Calu3 (cell line): ENCODE measurements around the gene MAML1. TPM values are rescaled to one million over a fixed set of nuclear protein-coding genes. Genes with fewer than 3 reads are reported as not detected.

Source experiments
- BruUV-seq: library from RNA; stranded (reverse); fragments of 400-500 nt; replicated peaks from 2 replicates; lab custom pipeline; 2021; lab: Mats Ljungman, UMichigan
- CTCF ChIA-PET: fragments of 300-600 bp; sonication (Branson Sonifier 250); formaldehyde crosslinking; loops from one replicate; lab custom pipeline; 2022; ENCODE audit warnings: antibody characterized with exemption; lab: Charles Lee
- DNase-seq: peaks from one replicate; pipeline ENCODE4 v3.0.0; 2022
- H3K27ac Mint-ChIP-seq: one replicate; pipeline ENCODE4 v1.8.0; 2022; ENCODE audit warnings: mixed read lengths; ENCODE audit not compliant: unreplicated experiment
- H3K27me3 Mint-ChIP-seq: one replicate; pipeline ENCODE4 v1.8.0; 2022; ENCODE audit warnings: mixed read lengths; ENCODE audit not compliant: unreplicated experiment
- H3K36me3 Mint-ChIP-seq: one replicate; pipeline ENCODE4 v1.8.0; 2022; ENCODE audit warnings: mild to moderate bottlenecking, moderate library complexity, mixed read lengths; ENCODE audit not compliant: insufficient read depth, unreplicated experiment
- H3K4me1 Mint-ChIP-seq: one replicate; pipeline ENCODE4 v1.8.0; 2022; ENCODE audit warnings: mild to moderate bottlenecking, low read depth, mixed read lengths; ENCODE audit not compliant: unreplicated experiment
- H3K4me3 Mint-ChIP-seq: one replicate; pipeline ENCODE4 v1.8.0; 2022; ENCODE audit warnings: mild to moderate bottlenecking, low read depth, moderate library complexity, mixed read lengths; ENCODE audit not compliant: unreplicated experiment
- H3K9me3 Mint-ChIP-seq: one replicate; pipeline ENCODE4 v1.8.0; 2022; ENCODE audit warnings: low read depth, mixed read lengths; ENCODE audit not compliant: unreplicated experiment
- CTCF ChIP-seq: fragments of 200-600 bp; IDR thresholded peaks from one replicate; pipeline ENCODE4 v1.8.0; 2022; ENCODE audit warnings: antibody characterized with exemption; ENCODE audit not compliant: unreplicated experiment
- intact Hi-C: fragments of 100-400 bp; cut with micrococcal nuclease; formaldehyde crosslinking; loops from one replicate; pipeline ENCODE4 v1.10.0; 2022; ENCODE audit not compliant: unreplicated experiment
- total RNA-seq: library from RNA; stranded (reverse); gene quantifications from 2 replicates; pipeline ENCODE4 v1.2.3, GENCODE V29; 2022

Gene MAML1
- total RNA-seq, 1 experiment from 2014 or later: 38.5 TPM

DNA sequence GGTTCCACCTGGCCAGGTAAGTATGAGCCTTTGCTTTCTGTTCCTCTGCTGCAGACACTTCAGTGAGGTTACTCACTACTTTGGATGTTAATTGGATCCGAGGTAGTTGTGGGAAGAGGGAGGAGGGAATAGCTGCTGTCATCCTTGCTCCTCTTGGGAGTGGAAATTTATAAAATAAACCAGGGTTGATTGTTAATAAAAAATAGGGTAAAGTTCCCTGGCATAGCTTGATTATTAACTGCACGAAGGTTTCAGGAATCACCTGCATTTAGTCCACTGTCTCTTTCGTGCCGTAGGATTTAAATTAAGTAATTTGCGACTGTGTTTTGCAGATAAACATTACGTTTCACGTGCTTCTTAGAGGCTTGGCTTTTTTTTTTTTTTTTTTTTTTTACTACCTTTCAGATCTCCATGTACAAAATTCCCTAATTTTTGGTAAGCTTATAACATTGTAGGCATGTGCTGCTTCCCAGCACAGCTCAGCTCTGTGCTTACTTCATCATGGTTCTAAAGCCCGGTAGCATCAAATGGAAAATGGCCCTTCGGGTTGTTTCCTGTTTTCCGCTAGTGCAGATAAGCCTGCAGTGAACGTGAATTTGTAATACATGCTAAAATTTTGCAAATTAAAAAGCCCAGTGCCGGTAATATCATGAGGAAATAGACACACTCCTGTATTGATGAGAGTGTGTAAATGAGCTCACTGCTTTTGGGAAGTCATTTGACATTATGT lies 34.3 kb downstream of the MAML1 start:
- no peak overlapping the region for H3K27ac Mint-ChIP-seq
- peaks cover 38% of the 10 kb centered on the region for H3K36me3 Mint-ChIP-seq
- no peaks in the 10 kb centered on the region for H3K9me3 Mint-ChIP-seq
- H3K4me1 Mint-ChIP-seq: peaks cover 23% of the 10 kb centered on the region
- TF ChIP-seq CTCF: no peak
- CTCF ChIA-PET: interaction anchor here (0.7 to 2.1 kb wide), 4 partner anchors 10 to 117 kb away, joined by 3 to 13 read pairs (median 6); no protein-coding TSS in a partner anchor
- H3K4me3 Mint-ChIP-seq: no peak overlapping the region
- no TSS peak for BruUV-seq
- intact Hi-C loops: no loop called here
- no peak for DNase-seq
- H3K27me3 Mint-ChIP-seq: no peaks in the 10 kb centered on the region

DNA sequence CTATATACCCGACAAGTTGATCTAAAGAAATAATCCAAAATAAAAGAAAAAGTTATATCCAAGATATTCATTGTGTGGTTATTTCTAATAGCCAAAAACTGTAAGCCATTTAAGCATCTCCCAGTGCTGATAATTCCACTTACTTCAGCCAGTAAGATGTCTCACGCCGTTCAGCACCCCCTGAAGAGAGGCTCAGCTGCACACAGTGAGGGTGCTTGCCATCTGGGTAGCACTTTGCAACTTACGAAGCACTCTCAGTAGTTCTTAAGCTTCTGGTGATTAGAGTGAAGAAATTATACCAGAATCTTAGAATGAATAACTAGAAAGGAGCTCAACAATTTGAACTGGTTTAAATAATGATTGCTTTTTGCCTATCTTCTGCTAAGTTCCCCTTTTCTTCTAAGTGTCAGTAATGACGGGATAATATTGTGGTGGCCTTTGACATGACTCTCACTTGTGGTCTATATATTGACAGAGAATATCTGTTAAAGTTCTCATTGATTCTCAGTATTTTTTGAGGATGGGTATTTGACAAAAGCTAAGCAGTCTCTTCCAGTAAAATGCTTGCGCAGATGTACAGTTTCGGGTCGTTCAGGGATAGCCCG lies 35.0 kb downstream of the MAML1 start:
- Mint-ChIP-seq H3K4me1 (peaks cover 16% of the 10 kb centered on the region), H3K36me3 (peaks cover 45% of the 10 kb centered on the region), H3K4me3 (no peak overlapping the region), H3K27ac (no peak overlapping the region), H3K9me3 (no peaks in the 10 kb centered on the region), H3K27me3 (no peaks in the 10 kb centered on the region)
- BruUV-seq: no TSS peak
- DNase-seq: no peak
- intact Hi-C loops: no loop called here
- CTCF ChIA-PET: interaction anchor here (0.6 to 2.1 kb wide), 3 partner anchors 10 to 139 kb away, joined by 3 to 13 read pairs (median 3); no protein-coding TSS in a partner anchor
- TF ChIP-seq CTCF: no peak

DNA sequence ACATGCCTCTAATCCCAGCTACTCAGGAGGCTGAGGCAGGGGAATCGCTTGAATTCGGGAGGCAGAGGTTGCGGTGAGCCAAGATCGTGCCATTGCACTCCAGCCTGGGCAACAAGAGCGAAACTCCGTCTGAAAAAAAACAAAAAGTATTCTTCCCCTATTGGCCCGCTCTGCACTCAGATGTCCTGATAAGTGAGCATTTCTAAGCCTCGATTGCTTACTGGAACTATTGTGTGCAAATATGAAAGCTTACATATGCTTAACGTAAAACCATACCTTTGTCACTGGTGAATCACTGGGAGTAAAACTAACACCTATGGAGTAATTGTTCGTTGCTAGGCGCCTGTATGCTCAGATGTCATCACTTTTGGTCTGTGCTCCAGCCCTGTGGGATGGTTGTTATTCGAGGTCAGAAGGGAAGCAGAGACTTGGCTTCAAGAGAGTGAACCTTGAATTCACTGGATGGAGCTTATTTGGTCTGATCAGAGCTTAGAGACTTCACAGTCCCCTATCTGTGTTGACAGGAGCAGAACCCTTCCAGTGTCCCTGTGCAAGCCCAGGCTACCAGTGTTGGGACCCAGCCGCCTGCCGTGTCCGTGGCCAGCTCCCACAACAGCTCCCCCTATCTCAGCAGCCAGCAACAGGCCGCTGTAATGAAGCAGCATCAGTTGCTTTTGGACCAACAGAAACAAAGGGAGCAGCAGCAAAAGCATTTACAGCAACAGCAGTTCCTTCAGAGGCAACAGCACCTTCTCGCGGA lies 35.9 kb downstream of the MAML1 start:
- intact Hi-C loops: no loop called here

More for the DNA sequence above, 35.9 kb downstream of the MAML1 start:
- Mint-ChIP-seq H3K9me3 (no peaks in the 10 kb centered on the region), H3K36me3 (peaks cover 54% of the 10 kb centered on the region), H3K4me1 (peaks cover 7% of the 10 kb centered on the region), H3K27me3 (no peaks in the 10 kb centered on the region), H3K4me3 (no peak overlapping the region), H3K27ac (no peak overlapping the region)
- no peak for DNase-seq
- no peak for TF ChIP-seq CTCF
- BruUV-seq: no TSS peak
- CTCF ChIA-PET: no interaction called here
